Activated T-cell treated with anti-CD3 and anti-CD28 coated beads for 24 hours (primary cell): ENCODE measurements around the gene ZFHX3.

Source experiments
- DNase-seq: peaks from one replicate; pipeline ENCODE4 v3.0.0-alpha.2; 2020; ENCODE audit warnings: low read depth

ZFHX3 gene

GRCh38 chr16:72740347-72740746 lies 307.6 kb downstream of the ZFHX3 start:
- DNase-seq, result no peak

GRCh38 chr16:72739577-72739976 lies 308.4 kb downstream of the ZFHX3 start:
- DNase-seq, result no peak

GRCh38 chr16:72736074-72736473 lies 311.9 kb downstream of the ZFHX3 start:
- DNase-seq, result no peak
